GM12801 (cell line): ENCODE data around the gene TNFRSF18.

ENCODE experiments used
- TF ChIP-seq, protein P1 (sequence below): IDR thresholded peaks from one replicate; pipeline ENCODE4 v1.5.1; 2011; ENCODE audit warnings: control low read depth; ENCODE audit not compliant: insufficient read length; ENCODE audit errors: extremely low read depth

Gene TNFRSF18

GRCh38 chr1:1233567-1233892, 27.1 kb upstream of the TNFRSF18 start:
- TF ChIP-seq, protein P1, sequence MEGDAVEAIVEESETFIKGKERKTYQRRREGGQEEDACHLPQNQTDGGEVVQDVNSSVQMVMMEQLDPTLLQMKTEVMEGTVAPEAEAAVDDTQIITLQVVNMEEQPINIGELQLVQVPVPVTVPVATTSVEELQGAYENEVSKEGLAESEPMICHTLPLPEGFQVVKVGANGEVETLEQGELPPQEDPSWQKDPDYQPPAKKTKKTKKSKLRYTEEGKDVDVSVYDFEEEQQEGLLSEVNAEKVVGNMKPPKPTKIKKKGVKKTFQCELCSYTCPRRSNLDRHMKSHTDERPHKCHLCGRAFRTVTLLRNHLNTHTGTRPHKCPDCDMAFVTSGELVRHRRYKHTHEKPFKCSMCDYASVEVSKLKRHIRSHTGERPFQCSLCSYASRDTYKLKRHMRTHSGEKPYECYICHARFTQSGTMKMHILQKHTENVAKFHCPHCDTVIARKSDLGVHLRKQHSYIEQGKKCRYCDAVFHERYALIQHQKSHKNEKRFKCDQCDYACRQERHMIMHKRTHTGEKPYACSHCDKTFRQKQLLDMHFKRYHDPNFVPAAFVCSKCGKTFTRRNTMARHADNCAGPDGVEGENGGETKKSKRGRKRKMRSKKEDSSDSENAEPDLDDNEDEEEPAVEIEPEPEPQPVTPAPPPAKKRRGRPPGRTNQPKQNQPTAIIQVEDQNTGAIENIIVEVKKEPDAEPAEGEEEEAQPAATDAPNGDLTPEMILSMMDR: no peak

DNA sequence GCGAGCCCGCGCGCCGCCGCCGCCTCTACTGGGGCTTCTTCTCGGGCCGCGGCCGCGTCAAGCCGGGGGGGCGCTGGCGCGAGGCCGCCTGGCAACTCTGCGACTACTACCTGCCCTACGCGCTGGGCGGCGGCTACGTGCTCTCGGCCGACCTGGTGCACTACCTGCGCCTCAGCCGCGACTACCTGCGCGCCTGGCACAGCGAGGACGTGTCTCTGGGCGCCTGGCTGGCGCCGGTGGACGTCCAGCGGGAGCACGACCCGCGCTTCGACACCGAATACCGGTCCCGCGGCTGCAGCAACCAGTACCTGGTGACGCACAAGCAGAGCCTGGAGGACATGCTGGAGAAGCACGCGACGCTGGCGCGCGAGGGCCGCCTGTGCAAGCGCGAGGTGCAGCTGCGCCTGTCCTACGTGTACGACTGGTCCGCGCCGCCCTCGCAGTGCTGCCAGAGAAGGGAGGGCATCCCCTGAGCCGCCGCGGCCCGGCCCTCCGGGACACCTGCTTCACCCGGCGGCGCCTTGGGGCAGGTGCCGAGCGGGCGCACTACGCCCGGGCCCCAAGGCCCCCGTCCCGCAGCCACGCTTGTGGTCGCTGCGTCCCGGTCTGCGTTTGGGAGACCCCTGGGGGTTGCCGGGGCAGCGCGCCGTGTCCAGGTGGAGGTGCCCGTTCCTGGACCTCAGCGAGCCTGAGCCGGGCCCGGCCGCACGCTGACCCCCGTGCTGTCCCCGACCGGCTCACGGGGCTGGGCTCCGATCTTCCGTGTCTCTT, 26.6 kb upstream of the TNFRSF18 start:
- TF ChIP-seq, protein P1: no peak

GRCh38 chr1:1232208-1232795, 25.9 kb upstream of the TNFRSF18 start, which contains the start of gene B3GALT6:
Gene B3GALT6 (plus strand): TSS chr1:1232237. CDS start chr1:1232279, 42 bp downstream.
- TF ChIP-seq, protein P1: no peak

DNA sequence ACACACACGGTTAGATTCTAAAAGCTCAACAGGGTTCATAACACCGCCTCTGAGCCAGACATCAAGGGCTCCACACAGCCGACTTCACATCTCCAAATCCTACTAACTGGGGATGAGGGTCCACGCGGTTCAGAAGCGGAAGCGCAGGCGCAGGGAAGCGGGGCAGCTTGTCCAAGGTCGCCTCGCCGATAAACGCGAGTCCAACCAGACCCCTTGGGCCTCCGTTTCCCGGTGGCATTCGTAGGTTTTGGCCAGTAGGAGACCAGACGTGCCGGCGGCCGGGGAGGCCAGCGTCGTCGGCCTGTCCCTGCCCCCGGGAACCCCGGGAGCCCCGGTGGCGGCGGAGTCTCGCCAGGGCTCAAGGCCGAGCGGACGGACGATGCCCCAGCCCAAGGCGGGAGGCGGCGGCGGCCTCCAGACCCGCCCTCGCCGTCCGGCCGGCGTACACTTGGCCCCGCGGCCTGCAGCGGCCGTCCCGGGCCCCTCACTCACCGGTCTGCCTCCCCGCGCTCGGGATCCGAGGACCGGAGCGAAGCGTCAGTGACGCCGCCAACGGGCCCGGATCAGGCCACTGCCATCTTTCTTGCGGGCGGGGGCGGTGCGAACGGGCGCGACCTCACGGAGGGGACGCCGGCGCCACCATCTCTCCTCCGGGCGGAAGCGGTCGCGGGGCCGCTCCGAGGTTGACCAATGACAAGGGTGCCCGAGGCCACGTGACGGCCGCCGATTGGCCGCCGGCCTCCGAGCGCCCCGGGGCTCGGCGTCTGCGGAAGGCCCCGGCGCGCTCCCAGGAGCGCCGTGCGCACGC, 25.2 kb upstream of the TNFRSF18 start, which contains the start of gene SDF4:
TSS of gene SDF4 (minus strand) at position 602 of the 808 bp plus-strand sequence. CDS start 3,229 bp downstream, outside the sequence.
- TF ChIP-seq, protein P1: no peak

DNA sequence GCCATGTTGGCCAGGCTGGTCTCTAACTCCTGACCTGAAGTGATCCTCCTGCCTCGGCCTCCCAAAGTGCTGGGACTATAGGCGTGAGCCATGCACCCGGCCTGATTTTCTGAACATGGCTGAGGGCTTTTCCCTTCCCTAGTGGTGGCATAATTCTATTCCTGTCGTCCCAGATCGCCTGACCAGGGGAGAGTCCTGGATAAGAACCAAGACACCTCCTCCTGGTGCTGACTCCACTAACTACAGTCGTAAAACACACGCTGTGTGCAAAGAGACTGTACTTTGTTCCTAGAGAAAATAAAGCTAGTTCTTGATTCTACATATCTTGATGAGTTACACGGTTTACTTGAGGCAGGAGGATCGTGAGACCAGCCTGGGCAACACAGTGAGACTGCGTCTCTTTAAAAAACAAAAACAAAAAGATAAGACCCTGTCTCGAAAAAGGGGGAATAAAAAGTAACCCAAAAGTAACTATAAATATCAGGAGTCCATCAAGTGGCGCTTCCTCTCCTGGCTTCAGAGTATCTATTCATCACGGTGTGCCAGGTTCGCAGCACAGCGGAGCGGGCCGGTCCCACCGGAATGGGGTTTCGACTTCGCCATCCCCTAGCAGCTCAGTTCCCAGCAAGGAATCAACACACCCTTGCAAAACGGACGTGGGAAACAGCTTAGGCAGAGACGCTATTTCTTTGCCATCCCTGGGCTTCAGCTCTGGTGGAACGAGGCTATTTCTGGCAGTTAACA, 24.4 kb upstream of the TNFRSF18 start:
- TF ChIP-seq, protein P1: no peak

DNA sequence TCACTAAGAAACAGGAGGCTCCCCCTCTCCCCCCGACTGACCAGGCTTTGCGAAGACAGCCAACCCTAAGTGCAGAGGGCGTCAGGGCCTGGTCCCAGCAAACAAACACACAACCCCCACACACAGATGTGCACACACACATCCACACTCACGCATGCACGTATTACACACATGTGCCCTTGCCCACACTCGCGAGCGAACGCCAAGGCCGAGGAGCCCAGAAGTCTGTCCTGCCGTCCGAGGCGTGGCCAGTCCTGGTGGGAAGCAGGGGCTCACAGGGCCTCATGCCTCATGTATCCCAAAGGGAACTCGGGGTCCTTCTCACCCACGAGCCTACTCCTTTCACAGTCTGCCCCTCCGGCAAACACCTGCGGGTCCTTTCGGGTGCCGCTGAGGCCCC, 23.4 kb upstream of the TNFRSF18 start:
- TF ChIP-seq, protein P1: no peak
